ENCODE results near the gene EDARADD. TPM values are rescaled to one million over a fixed set of nuclear protein-coding genes. Genes with fewer than 3 reads are reported as not detected.
A peak's percentile ranks its signal among the peaks of the same experiment; 100 is the strongest.

The EDARADD gene
- total RNA-seq, 1 experiment from 2014 or later, result 0.65 TPM

- BruUV-seq (replicated peaks), result no TSS peak
- TF ChIP-seq CTCF (IDR thresholded peaks at IDR 0.05; ENCODE audit: unreplicated experiment), result no peak
- no peak overlapping the region for H3K27ac Mint-ChIP-seq (ENCODE audit: low read depth, unreplicated experiment)
- ChIA-PET POLR2A (interaction anchor here (0.6 to 0.7 kb wide), 2 partner anchors 89 to 1199 kb away, joined by 3 read pairs; no protein-coding TSS in a partner anchor), CTCF (interaction anchor here (0.6 to 1.0 kb wide), 4 partner anchors 8 to 605 kb away, joined by 3 to 4 read pairs (median 3); no protein-coding TSS in a partner anchor)
- H3K27me3 Mint-ChIP-seq (ENCODE audit: insufficient read depth, unreplicated experiment), result no peaks in the 10 kb centered on the region
- no peaks in the 10 kb centered on the region for H3K9me3 Mint-ChIP-seq (ENCODE audit: unreplicated experiment)
- DNase-seq (ENCODE audit: unreplicated experiment), result peak; percentile 37
- H3K36me3 Mint-ChIP-seq (ENCODE audit: insufficient read depth, unreplicated experiment), result no peaks in the 10 kb centered on the region
- intact Hi-C loops (cut with micrococcal nuclease), result no loop called here
- H3K4me1 Mint-ChIP-seq (ENCODE audit: insufficient read depth, unreplicated experiment), result peaks cover 11% of the 10 kb centered on the region
- no peak overlapping the region for H3K4me3 Mint-ChIP-seq (ENCODE audit: unreplicated experiment)
Observed at GRCh38 chr1:236397173-236397759, 3.2 kb downstream of the EDARADD start.

GRCh38 chr1:236398538-236398937 lies 4.5 kb downstream of the EDARADD start:
- no peak overlapping the region for H3K27ac Mint-ChIP-seq (ENCODE audit: low read depth, unreplicated experiment)
- BruUV-seq (replicated peaks), result no TSS peak
- peaks cover 11% of the 10 kb centered on the region for H3K4me1 Mint-ChIP-seq (ENCODE audit: insufficient read depth, unreplicated experiment)
- H3K9me3 Mint-ChIP-seq (ENCODE audit: unreplicated experiment), result no peaks in the 10 kb centered on the region
- POLR2A ChIA-PET, result interaction anchor here (1.2 kb wide), 1 partner anchor 257 kb away, joined by 3 read pairs; no protein-coding TSS in a partner anchor
- CTCF ChIA-PET, result interaction anchor here (0.5 kb wide), 1 partner anchor 29 kb away, joined by 3 read pairs; no protein-coding TSS in a partner anchor
- no peak for DNase-seq (ENCODE audit: unreplicated experiment)
- intact Hi-C loops (cut with micrococcal nuclease), result no loop called here
- H3K4me3 Mint-ChIP-seq (ENCODE audit: unreplicated experiment), result no peak overlapping the region
- no peaks in the 10 kb centered on the region for H3K36me3 Mint-ChIP-seq (ENCODE audit: insufficient read depth, unreplicated experiment)
- TF ChIP-seq CTCF (IDR thresholded peaks at IDR 0.05; ENCODE audit: unreplicated experiment), result no peak
- no peaks in the 10 kb centered on the region for H3K27me3 Mint-ChIP-seq (ENCODE audit: insufficient read depth, unreplicated experiment)

- ChIA-PET CTCF (interaction anchor here (0.5 to 1.3 kb wide), 5 partner anchors 42 to 751 kb away, joined by 3 to 5 read pairs (median 4); partner anchors contain the start of gene GNG4), POLR2A (interaction anchor here (0.6 kb wide), 1 partner anchor 23 kb away, joined by 3 read pairs; no protein-coding TSS in a partner anchor)
- TF ChIP-seq CTCF (IDR thresholded peaks at IDR 0.05; ENCODE audit: unreplicated experiment), result no peak
- no TSS peak for BruUV-seq (replicated peaks)
- Mint-ChIP-seq H3K4me1 (ENCODE audit: insufficient read depth, unreplicated experiment) (peaks cover 5% of the 10 kb centered on the region), H3K27me3 (ENCODE audit: insufficient read depth, unreplicated experiment) (no peaks in the 10 kb centered on the region), H3K9me3 (ENCODE audit: unreplicated experiment) (no peaks in the 10 kb centered on the region), H3K36me3 (ENCODE audit: insufficient read depth, unreplicated experiment) (no peaks in the 10 kb centered on the region), H3K4me3 (ENCODE audit: unreplicated experiment) (no peak overlapping the region), H3K27ac (ENCODE audit: low read depth, unreplicated experiment) (no peak overlapping the region)
- no peak for DNase-seq (ENCODE audit: unreplicated experiment)
- intact Hi-C loops (cut with micrococcal nuclease), result loop anchor here (10.0 kb wide), 1 partner anchor 55 kb away; no protein-coding TSS in a partner anchor
Observed at GRCh38 chr1:236400061-236400603, 6.0 kb downstream of the EDARADD start.

- no peaks in the 10 kb centered on the region for H3K36me3 Mint-ChIP-seq (ENCODE audit: insufficient read depth, unreplicated experiment)
- no peak for DNase-seq (ENCODE audit: unreplicated experiment)
- H3K27ac Mint-ChIP-seq (ENCODE audit: low read depth, unreplicated experiment), result no peak overlapping the region
- no peaks in the 10 kb centered on the region for H3K27me3 Mint-ChIP-seq (ENCODE audit: insufficient read depth, unreplicated experiment)
- no peak overlapping the region for H3K4me3 Mint-ChIP-seq (ENCODE audit: unreplicated experiment)
- no peaks in the 10 kb centered on the region for H3K9me3 Mint-ChIP-seq (ENCODE audit: unreplicated experiment)
- POLR2A ChIA-PET, result interaction anchor here (0.7 kb wide), 1 partner anchor 36 kb away, joined by 3 read pairs; no protein-coding TSS in a partner anchor
- BruUV-seq (replicated peaks), result no TSS peak
- CTCF ChIA-PET, result interaction anchor here (0.6 kb wide), 1 partner anchor 14 kb away, joined by 3 read pairs; no protein-coding TSS in a partner anchor
- no peak for TF ChIP-seq CTCF (IDR thresholded peaks at IDR 0.05; ENCODE audit: unreplicated experiment)
- no peaks in the 10 kb centered on the region for H3K4me1 Mint-ChIP-seq (ENCODE audit: insufficient read depth, unreplicated experiment)
- intact Hi-C loops (cut with micrococcal nuclease), result loop anchor here (10.0 kb wide), 1 partner anchor 57 kb away; no protein-coding TSS in a partner anchor
Observed at GRCh38 chr1:236401698-236402097, 7.6 kb downstream of the EDARADD start.

Measured in MCF 10A (cell line).